Measurements from ENCODE around the gene HAGHL. TPM values are rescaled to one million over a fixed set of nuclear protein-coding genes. Genes with fewer than 3 reads are reported as not detected.

Gene HAGHL
- total RNA-seq, 1 donor from 2014 or later: 1.0 TPM

- Mint-ChIP-seq H3K27ac (no peak overlapping the region), H3K4me1 (peaks cover 25% of the 10 kb centered on the region), H3K4me3 (peak overlapping the region; percentile 84), H3K9me3 (no peaks in the 10 kb centered on the region), H3K36me3 (peaks cover 3% of the 10 kb centered on the region), H3K27me3 (ENCODE audit: insufficient read depth, low read depth) (peaks cover 10% of the 10 kb centered on the region)
- Histone ChIP-seq H3K27me3 (peaks cover 17% of the 10 kb centered on the region), H3K4me3 (peak overlapping the region; percentile 47), H3K79me2 (ENCODE audit: low read depth) (peaks cover 33% of the 10 kb centered on the region), H3K36me3 (peaks cover 2% of the 10 kb centered on the region), H4K20me1 (ENCODE audit: low read depth) (peaks cover 46% of the 10 kb centered on the region), H3F3A (ENCODE audit: low read depth) (peaks cover 62% of the 10 kb centered on the region), H3K4me1 (peaks cover 21% of the 10 kb centered on the region), H3K27ac (no peak overlapping the region), H2AFZ (replicated peaks) (peak overlapping the region; percentile 65), H3K9me3 (ENCODE audit: low read depth) (no peaks in the 10 kb centered on the region), H3K9ac (no peak overlapping the region), H3K4me2 (peak overlapping the region; percentile 71)
- TF ChIP-seq CTCF (IDR thresholded peaks at IDR 0.05) (no peak), EZH2phosphoT487 (IDR thresholded peaks at IDR 0.05) (no peak), EZH2 (IDR thresholded peaks at IDR 0.05) (no peak)
- peak; percentile 86 for DNase-seq (ENCODE audit: low spot score)
Observed at GRCh38 chr16:678858-679813, 47.8 kb upstream of the HAGHL start.

- Histone ChIP-seq H3K27me3 (peaks cover 15% of the 10 kb centered on the region), H3K36me3 (peaks cover 2% of the 10 kb centered on the region), H3K9ac (peak within 1 kb of the TSS; percentile 75), H3K79me2 (ENCODE audit: low read depth) (peaks cover 33% of the 10 kb centered on the region), H3K4me3 (peak within 1 kb of the TSS; percentile 94), H3K9me3 (ENCODE audit: low read depth) (no peaks in the 10 kb centered on the region), H3K4me1 (peaks cover 18% of the 10 kb centered on the region), H3K4me2 (peak within 1 kb of the TSS; percentile 100), H4K20me1 (ENCODE audit: low read depth) (peaks cover 37% of the 10 kb centered on the region), H3F3A (ENCODE audit: low read depth) (peaks cover 59% of the 10 kb centered on the region), H3K27ac (peak within 1 kb of the TSS; percentile 72), H2AFZ (replicated peaks) (peak within 1 kb of the TSS; percentile 77)
- Mint-ChIP-seq H3K27me3 (ENCODE audit: insufficient read depth, low read depth) (peaks cover 8% of the 10 kb centered on the region), H3K4me1 (peaks cover 25% of the 10 kb centered on the region), H3K36me3 (peaks cover 3% of the 10 kb centered on the region), H3K4me3 (peak within 1 kb of the TSS; percentile 85), H3K27ac (no peak within 1 kb of the TSS), H3K9me3 (no peaks in the 10 kb centered on the region)
- no peak for TF ChIP-seq EZH2phosphoT487 (IDR thresholded peaks at IDR 0.05)
- no peak for TF ChIP-seq CTCF (IDR thresholded peaks at IDR 0.05)
- no peak for TF ChIP-seq EZH2 (IDR thresholded peaks at IDR 0.05)
- peak; percentile 97 for DNase-seq (ENCODE audit: low spot score)
Observed at GRCh38 chr16:679814-680624, 46.9 kb upstream of the HAGHL start, which contains the start of gene STUB1. TSS of gene STUB1 (plus strand) at chr16:680410. CDS start at chr16:680526, 116 bp downstream.

GRCh38 chr16:680625-680945 lies 46.3 kb upstream of the HAGHL start:
- H2AFZ ChIP-seq (replicated peaks): no peak overlapping the region
- H3K4me1 ChIP-seq: peaks cover 14% of the 10 kb centered on the region
- peaks cover 8% of the 10 kb centered on the region for H3K27me3 Mint-ChIP-seq (ENCODE audit: insufficient read depth, low read depth)

More at GRCh38 chr16:680625-680945, 46.3 kb upstream of the HAGHL start:
- TF ChIP-seq EZH2phosphoT487 (IDR thresholded peaks at IDR 0.05) (no peak), EZH2 (IDR thresholded peaks at IDR 0.05) (no peak), CTCF (IDR thresholded peaks at IDR 0.05) (no peak)
- Mint-ChIP-seq H3K4me3 (peak overlapping the region; percentile 82), H3K9me3 (no peaks in the 10 kb centered on the region), H3K36me3 (peaks cover 3% of the 10 kb centered on the region), H3K4me1 (peaks cover 25% of the 10 kb centered on the region), H3K27ac (no peak overlapping the region)
- H3K27me3 ChIP-seq: peaks cover 9% of the 10 kb centered on the region
- peaks cover 59% of the 10 kb centered on the region for H3F3A ChIP-seq (ENCODE audit: low read depth)
- peak overlapping the region; percentile 94 for H3K4me3 ChIP-seq
- H3K79me2 ChIP-seq (ENCODE audit: low read depth): peaks cover 33% of the 10 kb centered on the region
- H4K20me1 ChIP-seq (ENCODE audit: low read depth): peaks cover 34% of the 10 kb centered on the region
- no peak for DNase-seq (ENCODE audit: low spot score)
- H3K9ac ChIP-seq: peak overlapping the region; percentile 75
- H3K27ac ChIP-seq: peak overlapping the region; percentile 72
- H3K9me3 ChIP-seq (ENCODE audit: low read depth): no peaks in the 10 kb centered on the region
- peaks cover 2% of the 10 kb centered on the region for H3K36me3 ChIP-seq
- peak overlapping the region; percentile 100 for H3K4me2 ChIP-seq
